Activated CD4-positive, alpha-beta memory T cell treated with anti-CD3 and anti-CD28 coated beads, Interleukin-2, amount 10 ng/mL, durations not matched to agents 7 days and 5 days (primary cell): ENCODE data around the gene ACKR1. TPM values are rescaled to one million over a fixed set of nuclear protein-coding genes. Genes with fewer than 3 reads are reported as not detected.

Experiments
- CTCF ChIA-PET: fragments of 350-600 bp; sonication (Branson Sonifier 250); formaldehyde crosslinking; loops from one replicate; lab custom pipeline; 2021; ENCODE audit warnings: antibody characterized with exemption, inconsistent platforms; lab: Charles Lee
- POLR2A ChIA-PET: fragments of 350-600 bp; sonication (Branson Sonifier 250); formaldehyde crosslinking; loops from one replicate; lab custom pipeline; 2021; ENCODE audit warnings: antibody characterized with exemption; lab: Charles Lee
- DNase-seq: peaks from one replicate; pipeline ENCODE4 v3.0.0-alpha.2; 2020
- H3K27ac Mint-ChIP-seq: one replicate; pipeline ENCODE4 v1.8.0; 2021; ENCODE audit warnings: mild to moderate bottlenecking, mixed read lengths
- H3K27me3 Mint-ChIP-seq: one replicate; pipeline ENCODE4 v1.8.0; 2021; ENCODE audit warnings: mixed read lengths
- H3K36me3 Mint-ChIP-seq: one replicate; pipeline ENCODE4 v1.8.0; 2021; ENCODE audit warnings: low read depth, mixed read lengths
- H3K4me1 Mint-ChIP-seq: one replicate; pipeline ENCODE4 v1.8.0; 2021; ENCODE audit warnings: mixed read lengths
- H3K4me3 Mint-ChIP-seq: one replicate; pipeline ENCODE4 v1.8.0; 2021; ENCODE audit warnings: mild to moderate bottlenecking, mixed read lengths
- H3K9me3 Mint-ChIP-seq: one replicate; pipeline ENCODE4 v1.8.0; 2021; ENCODE audit warnings: mixed read lengths
- total RNA-seq, 2 experiments: library from RNA; stranded (reverse); gene quantifications; one replicate each; pipeline ENCODE4 v1.2.3, GENCODE V29; 2021

Gene ACKR1
- total RNA-seq, 2 experiments from 2014 or later = not detected

- no peak overlapping the region for H3K4me3 Mint-ChIP-seq
- no peak for DNase-seq
- no peak overlapping the region for H3K27ac Mint-ChIP-seq
- CTCF ChIA-PET = interaction anchor here (0.6 to 5.4 kb wide), 10 partner anchors 8 to 1061 kb away, joined by 3 to 47 read pairs (median 6); no protein-coding TSS in a partner anchor
- H3K27me3 Mint-ChIP-seq = peaks cover 50% of the 10 kb centered on the region
- POLR2A ChIA-PET = no interaction called here
- no peaks in the 10 kb centered on the region for H3K36me3 Mint-ChIP-seq
- no peaks in the 10 kb centered on the region for H3K4me1 Mint-ChIP-seq
- no peaks in the 10 kb centered on the region for H3K9me3 Mint-ChIP-seq
Measured at GRCh38 chr1:159212596-159212995, 7.9 kb downstream of the ACKR1 start.

- ChIA-PET POLR2A (no interaction called here), CTCF (interaction anchor here (0.7 to 5.4 kb wide), 19 partner anchors 11 to 795 kb away, joined by 3 to 47 read pairs (median 4); partner anchors contain the start of gene AIM2)
- Mint-ChIP-seq H3K4me1 (no peaks in the 10 kb centered on the region), H3K27me3 (peaks cover 34% of the 10 kb centered on the region), H3K36me3 (no peaks in the 10 kb centered on the region), H3K9me3 (no peaks in the 10 kb centered on the region), H3K27ac (no peak overlapping the region), H3K4me3 (no peak overlapping the region)
- peak; percentile 26 for DNase-seq
Measured at GRCh38 chr1:159214149-159214760, 9.6 kb downstream of the ACKR1 start.

- Mint-ChIP-seq H3K27me3 (peaks cover 14% of the 10 kb centered on the region), H3K9me3 (no peaks in the 10 kb centered on the region), H3K4me1 (no peaks in the 10 kb centered on the region), H3K4me3 (no peak overlapping the region), H3K27ac (no peak overlapping the region), H3K36me3 (no peaks in the 10 kb centered on the region)
- ChIA-PET CTCF (interaction anchor here (1.3 kb wide), 1 partner anchor 21 kb away, joined by 4 read pairs; no protein-coding TSS in a partner anchor), POLR2A (no interaction called here)
- no peak for DNase-seq
Measured at GRCh38 chr1:159218649-159219636, 14.3 kb downstream of the ACKR1 start.

- CTCF ChIA-PET = interaction anchor here (0.9 to 1.1 kb wide), 2 partner anchors 9 to 11 kb away, joined by 3 to 5 read pairs; no protein-coding TSS in a partner anchor
- Mint-ChIP-seq H3K27me3 (peaks cover 10% of the 10 kb centered on the region), H3K36me3 (no peaks in the 10 kb centered on the region)
Measured at GRCh38 chr1:159222075-159222865, 17.6 kb downstream of the ACKR1 start.

GRCh38 chr1:159223004-159223403, 18.3 kb downstream of the ACKR1 start:
- Mint-ChIP-seq H3K4me1 (no peaks in the 10 kb centered on the region), H3K4me3 (no peak overlapping the region), H3K27me3 (peaks cover 13% of the 10 kb centered on the region), H3K36me3 (no peaks in the 10 kb centered on the region), H3K9me3 (no peaks in the 10 kb centered on the region), H3K27ac (no peak overlapping the region)
- ChIA-PET CTCF (no interaction called here), POLR2A (no interaction called here)
- no peak for DNase-seq

More at GRCh38 chr1:159222075-159222865, 17.6 kb downstream of the ACKR1 start:
- POLR2A ChIA-PET = no interaction called here
- Mint-ChIP-seq H3K27ac (no peak overlapping the region), H3K4me1 (no peaks in the 10 kb centered on the region), H3K4me3 (no peak overlapping the region), H3K9me3 (no peaks in the 10 kb centered on the region)
- DNase-seq = no peak

- Mint-ChIP-seq H3K27ac (no peak overlapping the region), H3K4me3 (no peak overlapping the region), H3K36me3 (no peaks in the 10 kb centered on the region), H3K4me1 (no peaks in the 10 kb centered on the region), H3K9me3 (no peaks in the 10 kb centered on the region), H3K27me3 (peaks cover 15% of the 10 kb centered on the region)
- CTCF ChIA-PET = interaction anchor here (2.8 kb wide), 1 partner anchor 15 kb away, joined by 16 read pairs; no protein-coding TSS in a partner anchor
- POLR2A ChIA-PET = no interaction called here
- DNase-seq = no peak
Measured at GRCh38 chr1:159228554-159228953, 23.9 kb downstream of the ACKR1 start.

GRCh38 chr1:159229260-159229885, 24.7 kb downstream of the ACKR1 start:
- DNase-seq = no peak
- ChIA-PET POLR2A (no interaction called here), CTCF (interaction anchor here (2.8 kb wide), 1 partner anchor 15 kb away, joined by 16 read pairs; no protein-coding TSS in a partner anchor)
- no peaks in the 10 kb centered on the region for H3K9me3 Mint-ChIP-seq
- H3K36me3 Mint-ChIP-seq = no peaks in the 10 kb centered on the region
- H3K4me1 Mint-ChIP-seq = no peaks in the 10 kb centered on the region
- H3K27ac Mint-ChIP-seq = no peak overlapping the region
- peaks cover 15% of the 10 kb centered on the region for H3K27me3 Mint-ChIP-seq
- no peak overlapping the region for H3K4me3 Mint-ChIP-seq

- no peaks in the 10 kb centered on the region for H3K36me3 Mint-ChIP-seq
- CTCF ChIA-PET = interaction anchor here (0.8 to 2.8 kb wide), 2 partner anchors 16 to 97 kb away, joined by 3 to 16 read pairs; no protein-coding TSS in a partner anchor
- no peak overlapping the region for H3K27ac Mint-ChIP-seq
- no peak for DNase-seq
- no peaks in the 10 kb centered on the region for H3K9me3 Mint-ChIP-seq
- peaks cover 16% of the 10 kb centered on the region for H3K27me3 Mint-ChIP-seq
- H3K4me3 Mint-ChIP-seq = no peak overlapping the region
- POLR2A ChIA-PET = no interaction called here
- H3K4me1 Mint-ChIP-seq = no peaks in the 10 kb centered on the region
Measured at GRCh38 chr1:159229896-159230295, 25.2 kb downstream of the ACKR1 start.

GRCh38 chr1:159239551-159240220, 35.0 kb downstream of the ACKR1 start:
- H3K9me3 Mint-ChIP-seq = no peaks in the 10 kb centered on the region
- no peak for DNase-seq
- no peak overlapping the region for H3K4me3 Mint-ChIP-seq
- no peak overlapping the region for H3K27ac Mint-ChIP-seq
- H3K36me3 Mint-ChIP-seq = no peaks in the 10 kb centered on the region
- H3K4me1 Mint-ChIP-seq = peaks cover 11% of the 10 kb centered on the region
- POLR2A ChIA-PET = no interaction called here
- peaks cover 10% of the 10 kb centered on the region for H3K27me3 Mint-ChIP-seq
- CTCF ChIA-PET = interaction anchor here (1.0 kb wide), 1 partner anchor 26 kb away, joined by 4 read pairs; no protein-coding TSS in a partner anchor

GRCh38 chr1:159247266-159247665, 42.6 kb downstream of the ACKR1 start:
- H3K27ac Mint-ChIP-seq = no peak overlapping the region
- POLR2A ChIA-PET = no interaction called here
- no peaks in the 10 kb centered on the region for H3K4me1 Mint-ChIP-seq
- no peak overlapping the region for H3K4me3 Mint-ChIP-seq
- no peak for DNase-seq
- no peaks in the 10 kb centered on the region for H3K9me3 Mint-ChIP-seq
- CTCF ChIA-PET = no interaction called here
- H3K27me3 Mint-ChIP-seq = peaks cover 5% of the 10 kb centered on the region
- H3K36me3 Mint-ChIP-seq = no peaks in the 10 kb centered on the region

- DNase-seq = no peak
- H3K4me3 Mint-ChIP-seq = no peak overlapping the region
- no peaks in the 10 kb centered on the region for H3K4me1 Mint-ChIP-seq
- ChIA-PET CTCF (no interaction called here), POLR2A (no interaction called here)
- no peaks in the 10 kb centered on the region for H3K36me3 Mint-ChIP-seq
- no peak overlapping the region for H3K27ac Mint-ChIP-seq
- no peaks in the 10 kb centered on the region for H3K9me3 Mint-ChIP-seq
- H3K27me3 Mint-ChIP-seq = peaks cover 5% of the 10 kb centered on the region
Measured at GRCh38 chr1:159248311-159248710, 43.6 kb downstream of the ACKR1 start.
